ENCODE data around the gene AACS. TPM values are rescaled to one million over a fixed set of nuclear protein-coding genes. Genes with fewer than 3 reads are reported as not detected.

The AACS gene
- total RNA-seq, 1 donor from 2014 or later, result 32.2 TPM

DNA sequence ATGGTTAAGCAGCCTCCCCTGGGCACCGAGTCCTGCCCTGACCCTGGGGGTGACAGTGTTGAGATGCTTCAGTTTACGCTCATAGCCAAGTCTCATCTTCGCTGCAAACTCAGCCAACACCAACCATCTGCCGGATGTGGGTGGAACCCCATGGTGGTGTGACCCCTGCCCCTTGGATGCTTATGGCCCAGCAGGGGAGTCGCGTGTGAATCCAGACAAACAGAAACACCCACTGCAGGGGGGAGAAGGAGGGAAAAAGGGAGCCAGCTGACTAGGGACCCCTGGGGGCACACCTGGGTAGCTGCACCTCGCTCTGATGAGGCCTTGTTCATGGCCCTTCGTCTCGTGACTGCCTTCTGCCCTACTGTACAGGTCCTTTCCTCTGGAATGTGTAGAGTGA lies 23.8 kb downstream of the AACS start:
- Mint-ChIP-seq H3K27me3 (ENCODE audit: low read depth) (no peaks in the 10 kb centered on the region), H3K4me3 (no peak overlapping the region), H3K9me3 (no peaks in the 10 kb centered on the region), H3K36me3 (ENCODE audit: low read depth) (peaks cover 17% of the 10 kb centered on the region), H3K4me1 (peaks cover 3% of the 10 kb centered on the region), H3K27ac (ENCODE audit: unreplicated experiment) (no peak overlapping the region)
- no peak for TF ChIP-seq CTCF (conservative IDR thresholded peaks at IDR 0.05)
- no peak for DNase-seq (ENCODE audit: low read depth, low spot score)

DNA sequence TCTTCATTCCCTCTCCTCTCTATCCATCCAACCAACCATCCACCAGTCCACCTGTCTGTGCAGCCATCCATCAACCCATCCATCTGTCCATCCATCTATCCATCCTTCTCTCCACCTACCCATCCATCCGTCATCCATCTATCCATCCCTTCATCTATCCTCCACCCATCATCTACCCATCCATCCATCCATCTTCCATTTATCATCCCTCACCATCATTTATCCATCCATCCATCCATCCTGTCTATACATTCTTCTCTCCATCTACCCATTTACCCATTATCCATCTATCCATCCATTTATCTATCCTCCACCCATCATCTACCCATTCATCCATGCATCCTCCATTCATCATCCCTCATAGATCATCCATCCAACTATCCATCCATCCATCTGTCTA lies 24.4 kb downstream of the AACS start:
- Mint-ChIP-seq H3K27ac (ENCODE audit: unreplicated experiment) (no peak overlapping the region), H3K4me1 (peaks cover 3% of the 10 kb centered on the region), H3K27me3 (ENCODE audit: low read depth) (no peaks in the 10 kb centered on the region), H3K36me3 (ENCODE audit: low read depth) (peaks cover 17% of the 10 kb centered on the region), H3K9me3 (no peaks in the 10 kb centered on the region), H3K4me3 (no peak overlapping the region)
- TF ChIP-seq CTCF (conservative IDR thresholded peaks at IDR 0.05), result no peak
- no peak for DNase-seq (ENCODE audit: low read depth, low spot score)

GRCh38 chr12:125090437-125090836 lies 25.2 kb downstream of the AACS start:
- no peaks in the 10 kb centered on the region for H3K9me3 Mint-ChIP-seq
- no peak overlapping the region for H3K4me3 Mint-ChIP-seq
- DNase-seq (ENCODE audit: low read depth, low spot score), result no peak
- TF ChIP-seq CTCF (conservative IDR thresholded peaks at IDR 0.05), result no peak
- H3K4me1 Mint-ChIP-seq, result peaks cover 3% of the 10 kb centered on the region
- H3K36me3 Mint-ChIP-seq (ENCODE audit: low read depth), result peaks cover 17% of the 10 kb centered on the region
- H3K27me3 Mint-ChIP-seq (ENCODE audit: low read depth), result no peaks in the 10 kb centered on the region
- H3K27ac Mint-ChIP-seq (ENCODE audit: unreplicated experiment), result no peak overlapping the region

DNA sequence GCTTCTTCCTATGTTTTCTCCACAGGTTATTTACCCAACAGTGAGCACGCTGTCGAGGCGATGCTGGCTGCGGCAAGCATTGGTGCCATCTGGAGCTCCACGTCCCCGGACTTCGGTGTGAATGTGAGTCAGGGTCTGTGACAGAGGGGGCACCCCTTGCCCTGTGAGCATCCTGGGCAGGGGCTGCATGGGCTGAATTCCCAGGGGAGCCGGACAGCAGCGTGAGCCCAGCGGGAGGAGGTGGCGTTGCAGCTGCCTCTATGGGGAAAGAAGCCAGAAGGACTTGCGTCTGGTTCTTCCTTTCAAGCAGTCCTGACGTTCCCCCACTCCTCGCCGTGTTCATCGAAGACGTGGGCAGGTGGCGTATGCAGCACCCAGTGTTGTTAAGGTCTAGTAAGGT lies 26.2 kb downstream of the AACS start:
- H3K4me3 Mint-ChIP-seq, result no peak overlapping the region
- no peak for DNase-seq (ENCODE audit: low read depth, low spot score)
- H3K9me3 Mint-ChIP-seq, result no peaks in the 10 kb centered on the region
- TF ChIP-seq CTCF (conservative IDR thresholded peaks at IDR 0.05), result no peak
- peaks cover 3% of the 10 kb centered on the region for H3K4me1 Mint-ChIP-seq
- H3K27ac Mint-ChIP-seq (ENCODE audit: unreplicated experiment), result no peak overlapping the region
- H3K36me3 Mint-ChIP-seq (ENCODE audit: low read depth), result peaks cover 13% of the 10 kb centered on the region
- H3K27me3 Mint-ChIP-seq (ENCODE audit: low read depth), result no peaks in the 10 kb centered on the region

DNA sequence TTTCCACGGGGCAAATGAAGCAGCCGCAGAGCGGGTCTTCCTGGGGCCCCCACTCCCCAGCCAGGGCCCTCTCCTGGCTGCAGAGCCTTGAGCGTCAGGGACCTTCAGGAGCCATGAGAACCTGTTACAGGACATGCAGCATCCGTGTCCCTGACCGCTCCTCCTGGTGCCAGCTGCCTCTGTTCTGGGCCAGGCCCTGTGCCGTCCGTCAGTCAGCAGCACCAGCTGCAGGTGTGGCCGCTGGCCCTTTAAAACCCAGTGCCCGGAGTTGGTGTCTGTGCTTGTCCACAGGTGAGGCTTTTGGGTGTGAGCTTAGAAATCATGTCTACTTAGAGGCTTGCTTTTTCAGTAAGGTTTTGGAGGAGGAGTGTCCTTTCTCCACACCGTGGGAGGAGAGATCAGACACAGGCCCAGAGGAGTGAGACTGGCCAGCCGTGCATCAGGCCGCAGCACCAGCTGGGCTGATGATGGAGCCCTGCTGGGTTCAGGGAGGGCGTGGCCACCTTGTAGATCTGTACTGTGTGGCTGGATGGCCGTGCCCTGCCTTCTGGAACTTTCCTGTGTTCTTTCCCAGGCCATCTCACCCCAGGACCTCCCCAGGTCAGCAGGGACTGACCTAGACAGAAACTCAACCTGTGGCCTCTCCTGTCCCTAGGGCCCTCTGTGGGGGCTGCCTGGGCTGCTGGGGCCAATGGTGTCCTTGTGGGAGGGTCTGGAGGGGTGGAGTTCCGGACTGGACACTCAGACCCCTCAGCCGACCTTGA lies 27.1 kb downstream of the AACS start:
- Mint-ChIP-seq H3K27ac (ENCODE audit: unreplicated experiment) (no peak overlapping the region), H3K36me3 (ENCODE audit: low read depth) (peaks cover 9% of the 10 kb centered on the region), H3K27me3 (ENCODE audit: low read depth) (no peaks in the 10 kb centered on the region), H3K9me3 (no peaks in the 10 kb centered on the region), H3K4me3 (no peak overlapping the region), H3K4me1 (peaks cover 3% of the 10 kb centered on the region)
- TF ChIP-seq CTCF (conservative IDR thresholded peaks at IDR 0.05), result no peak
- DNase-seq (ENCODE audit: low read depth, low spot score), result no peak

Measured in neural crest cell (in vitro differentiated cells).